Occipital lobe (tissue), 2 donors: ENCODE measurements around the gene SEPTIN12. TPM values are rescaled to one million over a fixed set of nuclear protein-coding genes. Genes with fewer than 3 reads are reported as not detected.
A peak's percentile ranks its signal among the peaks of the same experiment; 100 is the strongest.
"Not testable (repeated sequence)": the region's sequence is repeated elsewhere in the genome, so short reads cannot be mapped to it uniquely, and the experiment has no call there.

Experiments used
- DNase-seq: peaks from one replicate; lab custom pipeline; 2025; lab: John Stamatoyannopoulos, UW
- total RNA-seq: library from RNA; depleted of rRNA; stranded (reverse); fragments of >200 nt; gene quantifications from one replicate; pipeline ENCODE4 v1.2.3, GENCODE V29; 2014

SEPTIN12 gene
- total RNA-seq, 1 donor from 2014 or later, result not detected

GRCh38 chr16:4784444-4784987 is 3.6 kb downstream of the SEPTIN12 start:
- not testable (repeated sequence) for DNase-seq

GRCh38 chr16:4783951-4784336 is 4.2 kb downstream of the SEPTIN12 start:
- DNase-seq, result no peak

- no peak for DNase-seq
These were observed 4.7 kb downstream of the SEPTIN12 start for GRCh38 chr16:4783251-4783950.

GRCh38 chr16:4780235-4780634 is 7.9 kb downstream of the SEPTIN12 start:
- DNase-seq, result no peak

GRCh38 chr16:4778050-4778392 is 10.1 kb downstream of the SEPTIN12 start:
- DNase-seq, result no peak

- DNase-seq, result no peak
These were observed 10.7 kb downstream of the SEPTIN12 start for GRCh38 chr16:4777339-4778049.

DNA sequence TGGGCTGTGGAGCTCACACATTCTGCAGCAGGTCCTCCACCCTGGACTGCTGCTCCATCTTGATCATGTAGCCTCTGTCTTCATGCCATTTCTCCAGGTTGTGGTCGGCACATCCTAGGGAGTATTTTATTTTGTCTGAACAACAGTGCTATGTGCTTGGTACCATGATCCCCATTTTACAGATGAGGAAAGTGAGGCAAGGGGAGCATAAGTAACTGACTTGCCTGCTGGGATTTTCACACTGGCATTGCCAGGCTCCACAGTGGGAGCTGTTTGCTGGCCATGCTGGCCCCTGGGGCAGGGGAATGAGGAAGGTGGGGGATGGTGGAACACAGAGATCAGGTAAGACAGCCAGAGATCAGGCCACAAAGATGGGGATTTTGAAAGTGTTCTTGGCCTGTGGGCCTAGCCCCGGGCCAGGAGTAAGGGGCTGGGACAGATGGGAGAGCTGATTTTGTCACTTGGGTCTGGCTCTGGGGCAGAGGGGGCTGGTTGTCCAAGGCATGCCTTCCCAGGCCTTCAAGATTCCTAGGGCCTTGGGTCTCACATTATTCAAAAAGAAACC is 11.9 kb downstream of the SEPTIN12 start:
- DNase-seq, result no peak

GRCh38 chr16:4775005-4775404 is 13.1 kb downstream of the SEPTIN12 start:
- no peak for DNase-seq

DNA sequence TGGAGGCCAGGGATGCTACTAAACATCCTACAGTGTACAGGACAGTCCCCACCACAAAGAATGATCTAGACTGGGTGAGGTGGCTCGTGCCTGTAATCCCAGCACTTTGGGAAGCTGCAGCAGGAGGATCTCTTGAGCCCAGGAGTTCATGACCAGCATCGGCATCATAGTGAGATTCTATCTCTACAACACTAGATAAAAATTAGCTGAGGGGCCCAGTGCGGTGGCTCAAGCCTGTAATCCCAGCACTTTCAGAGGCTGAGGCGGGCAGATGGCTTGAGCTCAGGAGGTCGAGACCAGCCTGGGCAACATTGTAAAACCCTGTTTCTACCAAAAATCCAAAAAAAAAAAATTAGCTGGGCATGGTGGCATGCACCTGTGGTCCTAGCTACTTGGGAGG is 15.8 kb downstream of the SEPTIN12 start:
- no peak for DNase-seq

DNA sequence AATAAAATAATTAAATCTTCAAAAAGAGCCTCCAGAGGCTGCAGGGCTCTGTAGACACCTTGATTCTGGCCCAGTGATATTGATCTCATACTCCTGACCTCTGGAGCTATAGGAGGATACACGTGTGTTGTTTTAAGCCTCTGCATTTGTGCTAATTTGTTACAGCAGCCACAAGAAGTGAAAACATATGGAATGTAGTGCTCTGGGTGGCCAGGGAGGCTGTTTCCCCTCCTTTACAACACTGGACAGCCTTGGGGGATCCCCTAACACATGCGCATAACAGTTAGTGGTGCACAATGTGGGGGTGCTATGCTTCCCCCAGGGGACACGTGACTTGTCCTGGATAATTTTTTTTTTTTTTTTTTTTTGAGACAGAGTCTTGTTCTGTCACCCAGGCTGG is 16.5 kb downstream of the SEPTIN12 start:
- no peak for DNase-seq

DNA sequence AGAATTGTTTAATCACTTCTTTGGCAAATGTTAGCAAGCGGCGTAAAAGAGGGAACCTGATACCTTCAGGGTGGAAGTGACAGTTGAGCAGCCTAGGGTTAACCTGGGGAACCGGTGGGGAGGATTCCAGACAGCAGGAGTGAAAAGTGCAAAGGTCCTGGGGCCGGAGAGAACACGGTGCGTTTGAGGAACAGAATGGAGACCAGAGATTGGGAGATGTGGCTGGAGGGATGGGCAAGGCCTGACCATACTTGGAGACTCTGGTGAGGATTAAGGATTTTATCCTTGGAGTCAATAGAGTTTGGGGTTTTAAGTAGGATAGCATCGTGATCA is 18.9 kb downstream of the SEPTIN12 start:
- DNase-seq, result no peak

DNA sequence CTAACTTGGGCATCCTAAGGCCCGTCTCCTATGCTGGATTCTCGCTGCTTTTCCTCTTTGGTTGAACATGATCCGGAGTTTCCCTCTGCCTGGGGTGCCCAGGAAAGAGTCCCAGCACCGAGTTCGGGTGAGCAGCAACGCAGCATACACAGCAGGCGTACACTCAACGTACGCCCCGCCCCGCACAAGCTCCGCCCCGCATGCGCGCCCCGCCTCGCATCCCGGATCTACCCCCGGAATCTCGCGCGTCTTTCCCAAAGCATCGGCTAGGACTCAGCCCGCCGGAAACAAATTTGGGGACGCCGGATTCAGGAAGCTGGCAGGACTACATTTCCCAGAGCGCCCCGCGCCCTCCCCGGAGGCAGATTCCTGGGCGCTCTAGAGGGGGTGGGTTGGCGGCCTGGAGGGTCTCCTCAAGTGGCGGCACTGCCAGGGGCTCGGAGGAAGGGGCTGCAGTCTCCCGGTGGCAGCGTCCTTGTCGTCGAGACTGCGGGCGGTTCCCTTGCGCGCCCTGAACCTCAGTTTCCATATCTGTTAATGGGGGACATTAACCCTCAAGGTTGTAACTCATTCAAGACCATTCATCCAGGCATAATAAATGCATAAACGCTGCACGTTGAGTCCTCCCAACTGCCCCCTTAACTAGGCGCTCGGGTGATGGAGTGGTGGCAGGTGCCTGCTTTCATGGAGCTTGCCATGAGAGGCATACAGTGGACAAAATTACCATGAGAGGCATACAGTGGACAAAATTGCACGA is 19.4 kb downstream of the SEPTIN12 start:
- peak; percentile 94 for DNase-seq

DNA sequence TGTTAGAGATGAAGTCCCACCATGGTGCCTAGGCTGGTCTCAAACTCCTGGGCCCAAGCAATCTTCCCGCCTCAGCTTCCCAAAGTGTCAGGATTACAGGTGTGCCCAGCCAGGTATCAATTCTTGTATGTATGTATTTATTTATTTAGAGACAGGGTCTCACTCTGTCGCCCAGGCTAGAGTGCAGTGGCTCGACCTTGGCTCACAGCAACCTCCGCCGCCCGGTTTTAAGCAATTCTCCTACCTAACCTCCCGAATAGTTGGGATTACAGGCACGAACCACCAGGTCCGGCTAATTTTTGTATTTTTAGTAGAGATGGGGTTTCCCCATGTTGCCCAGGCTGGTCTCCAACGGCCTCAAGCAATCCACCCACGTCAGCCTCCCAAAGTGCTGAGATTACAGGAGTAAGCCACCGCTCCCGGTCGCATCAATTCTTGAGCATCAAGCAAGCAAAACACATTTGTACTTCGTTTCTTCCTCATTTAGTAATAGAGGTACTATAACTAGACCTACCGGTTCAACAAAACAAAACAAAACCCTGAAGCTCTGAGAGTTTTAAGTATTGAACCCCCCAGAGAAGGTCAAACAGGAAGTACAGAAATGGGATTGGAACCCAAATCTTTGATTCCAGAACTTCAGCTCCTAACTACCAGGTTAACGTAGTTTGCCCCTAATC is 20.1 kb downstream of the SEPTIN12 start:
- DNase-seq, result no peak

DNA sequence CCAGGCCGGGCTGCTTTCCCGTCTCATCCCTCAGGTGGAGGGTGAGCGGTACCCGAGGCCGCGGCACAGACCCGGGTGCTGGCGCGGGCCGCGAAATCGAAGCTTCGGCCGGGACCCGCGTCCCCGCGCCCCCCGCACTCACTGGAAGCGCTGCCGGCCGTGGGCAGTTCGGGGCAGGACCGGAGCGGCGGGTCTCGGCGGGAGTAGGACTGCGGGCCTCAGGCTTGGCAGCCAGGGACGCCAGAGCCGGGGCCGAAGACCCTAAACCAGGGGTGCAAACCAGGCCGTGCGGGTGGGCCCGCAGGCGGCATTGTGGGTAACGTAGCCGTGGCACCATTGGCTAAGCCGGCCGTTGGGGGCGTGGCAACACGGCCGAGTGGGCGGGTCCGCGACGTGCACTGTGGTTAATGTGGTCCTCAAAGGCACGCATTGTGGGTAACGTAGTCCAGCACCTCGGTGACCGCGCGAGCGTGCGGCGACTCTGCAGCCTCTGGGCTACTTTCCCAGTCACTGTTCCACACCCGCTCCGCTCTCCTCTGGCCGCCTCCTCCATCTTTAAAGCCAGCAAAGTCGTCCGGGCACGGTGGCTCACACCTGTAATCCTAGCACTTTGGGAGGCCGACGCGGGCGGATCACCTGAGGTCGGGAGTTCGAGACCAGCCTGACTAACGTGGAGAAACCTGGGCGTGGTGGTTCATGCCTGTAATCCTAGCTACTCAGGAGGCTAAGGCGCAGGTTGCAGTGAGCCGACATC is 21.1 kb downstream of the SEPTIN12 start, which contains the start of gene ZNF500:
Gene ZNF500, minus strand, starts transcription at position 288 of the 754 bp plus-strand sequence. CDS start 1,184 bp downstream, outside the sequence.
- peak; percentile 96 for DNase-seq

GRCh38 chr16:4765511-4766474 is 22.4 kb downstream of the SEPTIN12 start:
- no peak for DNase-seq

GRCh38 chr16:4763791-4764190 is 24.4 kb downstream of the SEPTIN12 start:
- DNase-seq, result no peak

DNA sequence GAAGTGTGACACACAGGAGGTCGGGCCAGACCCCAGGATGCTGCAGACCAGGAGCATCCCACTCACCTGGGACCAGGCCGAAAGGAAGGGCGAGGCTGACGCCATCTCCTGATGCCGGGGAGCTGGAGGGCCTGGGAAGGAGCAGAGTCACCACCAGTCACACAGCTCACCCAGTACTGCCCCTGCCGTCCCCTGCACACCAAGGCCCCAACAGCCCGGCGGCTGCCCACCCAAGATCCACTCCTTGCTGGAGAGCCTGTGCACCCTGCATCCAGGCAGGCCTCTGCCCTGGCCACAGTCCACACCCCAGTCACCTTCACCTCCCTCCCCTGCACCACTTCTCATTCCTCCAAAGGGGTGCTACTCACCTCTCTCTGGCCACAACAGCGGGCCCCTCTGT is 25.9 kb downstream of the SEPTIN12 start:
- DNase-seq, result no peak

- DNase-seq, result no peak
These were observed 27.8 kb downstream of the SEPTIN12 start for GRCh38 chr16:4760221-4760910.

DNA sequence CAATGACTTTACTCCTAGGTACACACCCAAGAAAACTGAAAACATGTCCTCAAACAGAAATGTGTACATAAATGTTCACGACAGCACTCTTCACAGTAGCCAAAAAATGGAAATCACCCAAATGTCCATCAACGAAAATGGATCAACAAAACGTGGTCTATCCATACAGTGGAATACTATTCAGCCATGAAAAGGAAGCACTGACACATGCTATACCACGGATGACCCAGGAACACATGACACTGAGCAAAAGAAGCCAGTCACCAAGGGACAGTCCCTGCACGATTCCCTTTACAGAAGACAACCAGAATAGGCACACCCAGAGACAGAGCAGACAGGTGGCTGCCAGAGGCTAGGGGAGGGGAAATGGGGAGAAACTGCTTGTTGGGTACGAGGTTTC is 32.5 kb downstream of the SEPTIN12 start:
- no peak for DNase-seq
